GM12891 (cell line): ENCODE data around the gene MRRF.
"Not testable (repeated sequence)": the region's sequence is repeated elsewhere in the genome, so short reads cannot be mapped to it uniquely, and the experiment has no call there.

Source experiments
- POLR2A ChIP-seq: IDR thresholded peaks from 2 replicates; pipeline ENCODE4 v1.6.1; 2011; ENCODE audit warnings: low read depth, low read length, control low read depth
- POLR2AphosphoS5 ChIP-seq: IDR thresholded peaks from 2 replicates; pipeline ENCODE4 v1.6.1; 2011; ENCODE audit warnings: low read depth, low read length, control low read depth
- TAF1 ChIP-seq: IDR thresholded peaks from 2 replicates; pipeline ENCODE4 v1.6.1; 2011; ENCODE audit warnings: low read depth, low read length, control low read depth

DNA sequence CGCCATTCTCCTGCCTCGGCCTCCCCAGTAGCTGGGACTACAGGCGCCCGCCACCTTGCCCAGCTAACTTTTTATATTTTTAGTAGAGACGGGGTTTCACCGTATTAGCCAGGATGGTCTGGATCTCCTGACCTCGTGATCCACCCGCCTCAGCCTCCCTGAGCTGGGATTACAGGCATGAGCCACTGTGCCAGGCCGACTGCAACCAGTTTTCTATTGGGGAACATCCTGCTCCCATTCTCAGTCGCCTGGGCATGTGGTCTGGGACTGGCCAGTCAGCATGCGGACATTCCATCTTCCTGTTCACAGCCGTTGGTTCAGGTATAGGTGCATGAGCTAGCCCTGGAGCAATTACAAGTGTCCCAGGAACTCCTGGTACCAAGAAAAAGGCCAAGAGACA lies 98.4 kb downstream of the MRRF start:
- not testable (repeated sequence) for TF ChIP-seq POLR2AphosphoS5, POLR2A, TAF1
